Lung (tissue), 12 donors: Measurements from ENCODE around the gene BBS9. TPM values are rescaled to one million over a fixed set of nuclear protein-coding genes. Genes with fewer than 3 reads are reported as not detected.

Experiments
- ATAC-seq: fragments of 200-7000 bp; cut with Tn5 transposase; one replicate; pipeline ENCODE4 v1.9.1; 2020; ENCODE audit warnings: moderate number of reproducible peaks; ENCODE audit not compliant: insufficient read depth, low FRiP score
- DNase-seq, 3 donors: peaks; one replicate each; pipeline ENCODE4 v3.0.0-alpha.2; 2013 to 2017
- H3K27ac ChIP-seq, 2 donors: one replicate each; pipeline ENCODE4 v1.5.1; 2013; ENCODE audit warnings: mild to moderate bottlenecking in 2 of 2, moderate library complexity in 2 of 2, control low read depth in 1 of 2, inconsistent platforms in 1 of 2, low read depth in 1 of 2, low read length in 1 of 2
- H3K27me3 ChIP-seq, 3 donors: one replicate each; pipeline ENCODE4 v1.5.1; 2013; ENCODE audit warnings: low read length in 2 of 3; ENCODE audit not compliant: control insufficient read depth in 3 of 3, insufficient read depth in 3 of 3
- H3K36me3 ChIP-seq, 4 donors: one replicate each; pipeline ENCODE4 v1.5.1; 2013; ENCODE audit warnings: low read length in 4 of 4, mild to moderate bottlenecking in 1 of 4, moderate library complexity in 1 of 4; ENCODE audit not compliant: control insufficient read depth in 4 of 4, insufficient read depth in 4 of 4
- H3K4me1 ChIP-seq, 5 donors: one replicate each; pipeline ENCODE4 v1.5.1; 2013; ENCODE audit warnings: low read length in 5 of 5, mild to moderate bottlenecking in 2 of 5, moderate library complexity in 1 of 5; ENCODE audit not compliant: control insufficient read depth in 5 of 5, insufficient read depth in 5 of 5
- H3K4me3 ChIP-seq: one replicate; pipeline ENCODE4 v1.5.1; 2013; ENCODE audit warnings: mild to moderate bottlenecking, control low read depth, moderate library complexity
- H3K9ac ChIP-seq, 2 donors: one replicate each; pipeline ENCODE4 v1.5.1; 2013; ENCODE audit warnings: low read length in 2 of 2, control low read depth in 1 of 2; ENCODE audit not compliant: insufficient read depth in 1 of 2
- H3K9me3 ChIP-seq, 4 donors: one replicate each; pipeline ENCODE4 v1.5.1; 2013; ENCODE audit warnings: low read length in 3 of 4, mild to moderate bottlenecking in 1 of 4, moderate library complexity in 1 of 4; ENCODE audit not compliant: control insufficient read depth in 4 of 4, insufficient read depth in 3 of 4
- CTCF ChIP-seq: IDR thresholded peaks from 2 replicates; pipeline ENCODE4 v1.5.1; 2012; ENCODE audit warnings: mild to moderate bottlenecking; ENCODE audit errors: control extremely low read depth, extremely low read depth
- WGBS, 2 donors: extraction: QIAGEN DNeasy Blood & Tissue Kit; methylation state at CpG; one replicate each; pipeline ENCODE4 v1.1.7; 2013; 5-methylcytosine and 5-hydroxymethylcytosine counted together
- polyA plus RNA-seq, 2 donors: library from polyadenylated mRNA; stranded (reverse); fragments of 200-250 nt; gene quantifications; one replicate each; pipeline ENCODE4 v1.2.1, GENCODE V29; 2013
- total RNA-seq, 2 donors: library from RNA; depleted of rRNA in 1 of 2; stranded (reverse); fragments of >200 nt in 1 of 2; gene quantifications; one replicate each; pipeline ENCODE4 v1.2.1, GENCODE V29; 2014 to 2021
- donor health status: control.
- donor health status: control.
- donor health status: Bipolar disorder and iron deficiency.
- donor health status: healthy.
- donor health status: DM: yes; HTN: yes; CAD: no.

Gene BBS9
- total and polyA plus RNA-seq, 4 donors = 3.5 to 65.0 (median 15.2) TPM

GRCh38 chr7:33286501-33286900 lies 157.1 kb downstream of the BBS9 start:
- DNase-seq (no peak), ATAC-seq (no peak)
- 83 to 91% methylated on average over 1 of the region's 1 CpG for WGBS, 2 donors
- H3K9ac ChIP-seq = no peak overlapping the region
- no peak overlapping the region for H3K27ac ChIP-seq
- no peak overlapping the region for H3K4me3 ChIP-seq
- TF ChIP-seq CTCF = no peak
- H3K27me3 ChIP-seq = no peaks in the 10 kb centered on the region
- peaks cover 0 to 12% (median 2%) of the 10 kb centered on the region in 4 donors for H3K9me3 ChIP-seq
- peaks cover 0 to 16% (median 7%) of the 10 kb centered on the region in 4 donors for H3K36me3 ChIP-seq
- H3K4me1 ChIP-seq = no peaks in the 10 kb centered on the region

GRCh38 chr7:33287738-33288137 lies 158.4 kb downstream of the BBS9 start:
- H3K27me3 ChIP-seq = no peaks in the 10 kb centered on the region
- no peak for TF ChIP-seq CTCF
- H3K4me1 ChIP-seq = no peaks in the 10 kb centered on the region
- no peak overlapping the region for H3K4me3 ChIP-seq
- H3K27ac ChIP-seq = no peak overlapping the region
- H3K9ac ChIP-seq = no peak overlapping the region
- DNase-seq (no peak), ATAC-seq (no peak)
- WGBS, 2 donors = 96 to 98% methylated on average over 3 of the region's 3 CpGs
- H3K36me3 ChIP-seq = peaks cover 0 to 16% (median 6%) of the 10 kb centered on the region in 4 donors
- peaks cover 0 to 12% (median 2%) of the 10 kb centered on the region in 4 donors for H3K9me3 ChIP-seq

DNA sequence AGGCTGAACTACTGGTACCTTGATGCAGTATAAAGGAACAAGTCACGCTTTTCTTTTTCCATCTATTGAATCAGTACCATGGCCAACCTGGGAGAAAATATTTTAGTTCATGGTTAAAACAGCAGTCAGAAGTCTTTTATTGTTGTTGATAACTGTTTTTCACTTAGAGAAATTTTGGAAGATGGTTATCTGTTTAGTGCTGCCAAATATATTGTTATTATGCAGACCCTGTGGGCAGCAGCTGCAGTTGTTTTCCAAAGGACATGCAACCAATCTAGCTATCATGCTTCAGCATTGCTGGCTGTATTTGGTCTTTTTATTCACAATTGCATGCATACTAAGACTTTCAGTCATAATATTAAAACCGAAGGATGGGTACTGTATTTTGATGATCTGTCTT lies 169.5 kb downstream of the BBS9 start:
- WGBS, 2 donors = 97 to 100% methylated on average over 2 of the region's 2 CpGs
- Histone ChIP-seq H3K4me3 (no peak overlapping the region), H3K36me3 (no peaks in the 10 kb centered on the region), H3K9me3 (peaks cover 0 to 12% (median 3%) of the 10 kb centered on the region in 4 donors), H3K27ac (no peak overlapping the region), H3K9ac (no peak overlapping the region), H3K4me1 (no peaks in the 10 kb centered on the region), H3K27me3 (no peaks in the 10 kb centered on the region)
- no peak for TF ChIP-seq CTCF
- DNase-seq = no peak
- ATAC-seq = no peak

DNA sequence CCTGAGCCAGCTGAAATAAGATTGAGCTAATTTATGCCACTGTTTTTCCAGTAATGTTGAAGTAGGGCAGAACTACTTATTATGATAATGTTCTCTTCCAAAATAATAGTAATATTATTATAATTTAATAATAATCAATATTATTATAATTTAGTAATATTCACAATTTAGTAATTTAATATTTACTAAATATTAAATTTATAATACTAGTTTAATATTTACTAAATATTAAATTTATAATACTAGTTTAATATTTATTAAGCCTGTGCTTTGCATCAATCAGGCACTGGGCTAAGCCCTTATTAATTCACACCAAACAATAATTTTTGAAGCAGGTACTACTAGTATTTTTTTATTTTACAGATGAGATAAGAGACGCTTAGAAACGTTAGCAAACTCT lies 170.1 kb downstream of the BBS9 start:
- no peak for TF ChIP-seq CTCF
- no peak for DNase-seq
- Histone ChIP-seq H3K4me1 (no peaks in the 10 kb centered on the region), H3K36me3 (peaks cover 0 to 4% (median under 1%) of the 10 kb centered on the region in 4 donors), H3K4me3 (no peak overlapping the region), H3K27me3 (no peaks in the 10 kb centered on the region), H3K9ac (no peak overlapping the region), H3K27ac (no peak overlapping the region), H3K9me3 (peaks cover 0 to 12% (median 5%) of the 10 kb centered on the region in 4 donors)
- WGBS, 2 donors = 92 to 94% methylated on average over 2 of the region's 2 CpGs
- ATAC-seq = no peak
